Medulla oblongata (tissue), 1 donor: ENCODE results near the gene FBXL20.
"Not testable (repeated sequence)": the region's sequence is repeated elsewhere in the genome, so short reads cannot be mapped to it uniquely, and the experiment has no call there.

Experiments used
- DNase-seq: peaks from one replicate; pipeline ENCODE4 v3.0.0-alpha.2; 2015; ENCODE audit errors: extremely low spot score

The FBXL20 gene

GRCh38 chr17:39380144-39380543 is 21.3 kb downstream of the FBXL20 start:
- DNase-seq, result no peak

GRCh38 chr17:39376434-39376833 is 25.0 kb downstream of the FBXL20 start:
- DNase-seq, result no peak

- not testable (repeated sequence) for DNase-seq
Measured at GRCh38 chr17:39367805-39368204, 33.6 kb downstream of the FBXL20 start.

- DNase-seq, result no peak
Measured at GRCh38 chr17:39365872-39366271, 35.6 kb downstream of the FBXL20 start.

- no peak for DNase-seq
Measured at GRCh38 chr17:39365242-39365641, 36.2 kb downstream of the FBXL20 start.

- DNase-seq, result no peak
Measured at GRCh38 chr17:39364236-39365025, 37.0 kb downstream of the FBXL20 start.

GRCh38 chr17:39361064-39361463 is 40.4 kb downstream of the FBXL20 start:
- no peak for DNase-seq

- DNase-seq, result peak; percentile 74
Measured at GRCh38 chr17:39360537-39360936, 40.9 kb downstream of the FBXL20 start.

GRCh38 chr17:39359994-39360393 is 41.4 kb downstream of the FBXL20 start:
- DNase-seq, result no peak

GRCh38 chr17:39357986-39358385 is 43.4 kb downstream of the FBXL20 start:
- no peak for DNase-seq

GRCh38 chr17:39357488-39357887 is 43.9 kb downstream of the FBXL20 start:
- no peak for DNase-seq

GRCh38 chr17:39352986-39353385 is 48.4 kb downstream of the FBXL20 start:
- DNase-seq, result no peak

GRCh38 chr17:39352511-39352910 is 48.9 kb downstream of the FBXL20 start:
- no peak for DNase-seq

- no peak for DNase-seq
Measured at GRCh38 chr17:39351508-39351907, 49.9 kb downstream of the FBXL20 start.

GRCh38 chr17:39349246-39349645 is 52.2 kb downstream of the FBXL20 start:
- no peak for DNase-seq

- not testable (repeated sequence) for DNase-seq
Measured at GRCh38 chr17:39346863-39347262, 54.6 kb downstream of the FBXL20 start.

- DNase-seq, result no peak
Measured at GRCh38 chr17:39341541-39341940, 59.9 kb downstream of the FBXL20 start.

- no peak for DNase-seq
Measured at GRCh38 chr17:39340731-39341130, 60.7 kb downstream of the FBXL20 start.

GRCh38 chr17:39339272-39339671 is 62.2 kb downstream of the FBXL20 start:
- no peak for DNase-seq

GRCh38 chr17:39337649-39338048 is 63.8 kb downstream of the FBXL20 start:
- DNase-seq, result not testable (repeated sequence)

GRCh38 chr17:39335704-39336223 is 65.7 kb downstream of the FBXL20 start:
- peak; percentile 58 for DNase-seq

GRCh38 chr17:39334008-39334744 is 67.2 kb downstream of the FBXL20 start:
- not testable (repeated sequence) for DNase-seq

GRCh38 chr17:39332092-39332491 is 69.3 kb downstream of the FBXL20 start:
- no peak for DNase-seq
